ENCODE measurements around the gene PKN2. TPM values are rescaled to one million over a fixed set of nuclear protein-coding genes. Genes with fewer than 3 reads are reported as not detected.
"Not testable (repeated sequence)": the region's sequence is repeated elsewhere in the genome, so short reads cannot be mapped to it uniquely, and the experiment has no call there.

PKN2 gene
- total RNA-seq, 1 donor from 2014 or later: 24.6 TPM

DNA sequence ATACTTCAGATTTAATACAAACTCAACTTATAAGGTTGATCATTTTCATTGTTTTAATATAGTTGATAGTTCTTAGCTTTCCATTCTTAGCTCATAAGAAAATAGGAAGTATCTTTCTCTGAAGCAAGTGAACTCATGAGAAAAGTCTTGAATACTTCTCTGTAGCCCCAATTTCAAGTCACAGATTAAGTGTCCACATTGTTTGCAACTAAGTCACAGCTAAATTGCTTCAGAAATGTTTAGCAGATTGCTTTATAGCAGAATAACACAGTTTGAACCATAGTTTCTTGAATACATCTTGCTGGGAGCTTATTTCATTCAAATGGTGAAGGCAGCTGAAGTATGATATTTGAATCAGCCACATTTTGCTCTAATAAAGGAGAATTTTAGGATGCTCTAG lies 10.6 kb upstream of the PKN2 start:
- intact Hi-C loops (cut with micrococcal nuclease): no loop called here

DNA sequence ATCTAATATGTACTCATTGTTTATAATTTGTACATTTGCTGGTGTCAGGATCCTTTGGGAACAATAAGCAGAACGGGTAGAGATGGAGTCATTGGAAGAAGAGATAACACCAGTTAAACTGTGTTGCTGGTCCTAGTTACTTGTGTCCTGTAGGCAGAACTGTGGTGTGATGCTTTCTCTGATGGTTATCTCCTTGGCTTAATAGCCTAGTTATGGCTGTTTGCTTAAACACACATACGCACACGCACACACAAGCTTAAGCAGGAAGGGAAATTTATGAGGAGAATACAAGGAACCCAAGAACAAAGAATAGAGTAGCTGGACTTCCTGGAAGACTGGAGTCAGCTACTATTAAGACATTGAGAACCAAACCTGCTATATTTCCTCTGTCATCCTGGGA lies 5.7 kb upstream of the PKN2 start:
- intact Hi-C loops (cut with micrococcal nuclease): no loop called here

DNA sequence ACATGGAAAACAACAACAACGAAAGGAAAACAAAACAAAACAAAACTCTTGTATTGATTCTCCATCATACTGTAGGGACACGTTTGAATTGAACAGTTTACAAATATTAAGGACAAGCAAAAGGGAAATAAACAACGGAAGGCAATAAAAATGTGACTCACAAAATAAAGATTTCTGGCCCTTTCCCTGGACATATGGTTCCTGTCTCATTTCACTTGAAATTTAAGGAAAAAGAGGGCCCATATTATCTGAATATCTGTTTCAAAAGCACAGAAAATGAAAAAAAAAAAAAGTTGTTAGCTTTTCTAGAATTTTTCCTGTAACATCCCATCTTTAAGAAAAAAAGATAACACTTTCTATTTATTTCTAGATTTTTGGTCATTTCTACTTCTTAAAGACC lies 3.6 kb upstream of the PKN2 start:
- intact Hi-C loops (cut with micrococcal nuclease): loop anchor here (10.0 kb wide), 1 partner anchor 1976 kb away; the partner anchor contains the start of gene SH3GLB1

DNA sequence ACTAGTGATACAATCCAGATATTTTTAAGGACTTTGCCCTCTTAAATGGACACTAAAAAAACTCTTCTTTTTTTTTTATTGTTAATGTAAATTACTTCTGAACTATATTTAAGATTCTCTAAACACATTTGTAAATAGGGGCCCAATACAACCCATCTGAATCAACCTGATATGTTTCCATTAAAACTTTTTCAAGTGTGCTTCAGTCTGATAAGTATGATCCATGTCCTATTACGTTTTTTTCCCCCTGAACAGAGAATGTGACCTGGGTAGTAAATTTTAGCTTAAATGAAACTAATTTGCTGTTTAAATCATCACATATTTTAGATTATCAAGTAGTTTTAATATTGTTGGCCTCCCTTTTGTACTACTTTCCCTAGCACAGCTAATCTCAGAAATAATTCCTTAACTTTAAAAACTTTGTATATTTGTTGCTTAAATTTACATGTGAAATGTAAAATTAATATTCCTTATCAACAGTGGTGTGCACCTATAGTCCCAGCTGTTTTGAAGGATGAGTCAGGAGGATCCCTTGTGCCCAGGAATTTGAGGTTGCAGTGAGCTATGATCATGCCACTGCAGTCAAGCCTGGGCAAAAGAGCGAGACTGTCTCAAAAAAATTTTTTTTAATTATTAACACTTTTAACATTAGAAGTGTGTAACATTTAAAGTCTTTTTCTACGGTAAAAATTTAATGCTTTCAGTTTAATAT lies 3.0 kb upstream of the PKN2 start:
- intact Hi-C loops (cut with micrococcal nuclease): loop anchor here (10.0 kb wide), 1 partner anchor 1976 kb away; the partner anchor contains the start of gene SH3GLB1

DNA sequence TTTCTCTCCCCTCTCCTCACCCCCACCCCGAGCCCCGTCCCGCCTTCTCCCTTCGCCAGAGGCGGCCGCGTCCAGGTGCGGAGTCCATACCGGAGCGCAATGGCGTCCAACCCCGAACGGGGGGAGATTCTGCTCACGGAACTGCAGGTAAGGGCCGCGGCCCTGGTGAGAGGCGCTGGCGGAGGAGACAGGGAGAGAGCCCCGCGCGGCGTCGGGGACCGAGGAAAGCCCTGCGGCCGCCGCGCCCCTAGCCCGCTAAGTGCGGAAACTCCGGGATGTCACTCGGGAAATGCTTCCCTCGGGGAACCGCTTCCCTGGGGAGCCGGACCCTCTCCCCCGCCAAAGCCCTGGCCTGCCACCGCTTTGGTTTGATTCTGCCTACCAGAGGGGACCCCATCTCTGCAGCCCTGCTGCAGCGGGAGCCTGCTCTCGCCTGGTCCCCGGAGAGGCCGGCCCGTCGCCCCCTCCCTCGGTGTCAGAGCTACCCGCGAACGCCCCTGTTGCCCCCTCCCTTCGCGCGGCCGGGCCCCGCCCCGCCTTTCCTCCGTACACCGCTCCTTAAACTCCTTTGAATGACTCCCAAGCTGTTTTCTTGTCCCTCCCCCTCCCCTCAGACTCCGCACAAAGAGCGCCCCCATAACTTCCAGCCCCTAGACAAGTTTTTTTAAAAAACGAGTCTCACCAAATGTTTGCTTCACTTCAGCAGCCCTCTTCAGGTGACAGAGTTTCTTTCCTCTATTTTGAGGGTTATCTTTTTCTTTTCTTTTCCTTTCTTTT lies 597 bp downstream of the PKN2 start:
- intact Hi-C loops (cut with micrococcal nuclease): loop anchor here (1.0 to 10.0 kb wide), 5 partner anchors 29 to 1980 kb away; partner anchors contain the start of genes GTF2B, SH3GLB1 and ZNF326

DNA sequence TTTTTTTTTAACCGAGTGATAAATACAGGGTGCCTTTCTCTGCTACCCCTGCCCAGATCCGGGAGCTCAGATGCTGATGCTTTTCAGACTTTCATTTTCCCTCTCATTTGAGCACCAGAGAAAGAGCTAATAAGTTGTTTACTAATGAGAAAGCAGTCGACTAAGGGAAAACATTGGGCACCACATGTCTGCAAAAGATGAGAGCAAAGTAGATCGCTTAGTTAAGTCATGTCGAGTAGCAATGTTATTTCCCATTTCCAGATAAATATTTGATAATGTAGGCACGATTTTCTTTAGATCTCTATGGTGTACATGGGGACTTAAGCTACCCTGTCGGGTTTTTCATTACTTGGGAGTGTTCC lies 1.2 kb downstream of the PKN2 start:
- intact Hi-C loops (cut with micrococcal nuclease): loop anchor here (2.0 to 10.0 kb wide), 3 partner anchors 1310 to 1980 kb away; partner anchors contain the start of genes SH3GLB1 and ZNF326

DNA sequence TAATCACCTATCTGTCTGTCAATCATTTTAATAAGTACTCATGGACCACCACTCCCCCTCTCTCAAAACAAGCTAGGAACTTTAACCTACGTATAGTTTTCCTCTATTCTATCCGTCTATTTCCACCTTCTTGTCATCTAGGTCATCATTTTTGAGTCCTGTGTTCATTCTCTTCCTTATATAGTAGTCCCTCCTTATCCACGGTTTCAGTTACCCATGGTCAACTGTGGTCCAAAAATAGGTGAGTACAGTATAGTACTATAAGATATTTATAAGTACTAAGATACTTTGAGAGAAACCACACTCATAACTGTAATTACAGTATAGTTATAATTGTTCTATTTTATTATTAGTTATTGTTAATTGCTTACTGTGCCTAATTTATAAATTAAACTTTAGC lies 7.5 kb downstream of the PKN2 start:
- intact Hi-C loops (cut with micrococcal nuclease): no loop called here

DNA sequence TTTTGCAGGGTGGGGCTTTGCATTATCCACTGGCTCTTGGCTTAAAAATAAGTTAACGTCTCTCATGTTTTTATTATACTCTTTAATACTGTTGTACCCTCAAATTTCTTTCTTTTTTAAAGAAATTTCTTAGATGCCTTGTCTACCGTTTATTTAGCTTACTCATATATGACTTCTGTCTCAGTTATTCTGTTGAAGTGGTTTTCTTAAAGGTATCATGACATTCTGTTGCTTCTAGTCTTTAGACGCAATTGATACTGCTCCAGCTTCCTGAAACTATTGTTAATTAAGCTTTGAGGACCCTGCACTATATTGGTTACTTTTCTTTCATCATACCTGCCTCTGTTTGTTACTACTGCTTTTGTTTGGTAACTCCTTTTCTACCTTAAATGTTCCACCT lies 11.7 kb downstream of the PKN2 start:
- intact Hi-C loops (cut with micrococcal nuclease): no loop called here

DNA sequence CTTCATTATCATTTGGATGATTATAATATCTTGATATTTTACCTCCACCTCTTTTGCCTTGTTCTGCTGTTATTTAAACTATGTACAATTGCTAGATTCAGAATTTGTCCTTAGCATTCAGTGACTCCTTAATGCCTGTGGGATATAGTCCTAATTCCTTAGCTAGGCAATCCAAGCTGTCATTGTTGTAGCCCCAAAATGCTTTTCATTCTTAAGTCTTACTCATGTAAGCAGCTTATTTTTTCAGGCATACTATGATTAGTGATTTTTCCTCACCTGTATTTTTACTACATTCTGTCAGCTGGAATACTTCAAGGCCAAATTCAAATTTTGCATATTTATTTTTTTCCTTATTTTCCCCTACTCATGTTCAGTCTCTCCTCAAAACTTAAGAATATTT lies 13.4 kb downstream of the PKN2 start:
- intact Hi-C loops (cut with micrococcal nuclease): no loop called here

DNA sequence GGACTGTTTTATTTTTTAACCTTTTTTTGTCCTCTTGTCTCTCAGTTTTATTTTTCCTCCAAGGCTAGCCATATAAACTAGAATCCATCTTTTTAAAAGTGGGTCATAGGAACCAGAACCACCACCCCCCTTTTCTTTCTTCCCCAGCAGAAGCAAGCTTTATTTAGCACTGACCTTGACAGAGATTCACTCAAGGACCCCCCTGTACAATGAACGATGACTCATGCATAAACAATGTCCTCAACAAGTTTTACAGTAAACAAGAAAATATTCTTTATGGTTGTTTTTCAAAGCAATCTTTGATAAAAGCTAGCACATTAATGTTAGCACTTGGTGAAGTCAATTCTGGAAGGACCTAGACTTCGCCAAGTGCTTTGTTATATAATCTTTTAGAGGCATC lies 14.1 kb downstream of the PKN2 start:
- intact Hi-C loops (cut with micrococcal nuclease): no loop called here

DNA sequence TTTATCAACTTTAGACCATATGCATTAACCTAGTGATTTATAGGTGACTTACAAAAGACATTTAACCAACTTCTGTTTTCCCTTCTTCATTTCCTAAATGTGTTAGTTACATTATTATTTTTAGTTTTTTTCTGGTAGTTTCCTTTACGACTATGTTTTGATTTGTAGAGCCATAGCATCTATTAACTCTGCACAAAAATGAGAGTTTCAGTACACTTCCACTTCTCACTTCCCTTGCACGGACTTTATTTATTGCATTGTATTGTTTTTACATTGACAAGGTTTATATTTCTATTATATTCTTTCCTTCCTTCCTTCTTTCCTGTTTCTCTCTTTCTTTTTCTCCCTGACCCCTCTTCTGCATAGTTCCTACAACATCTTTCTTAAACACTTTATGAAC lies 14.7 kb downstream of the PKN2 start:
- intact Hi-C loops (cut with micrococcal nuclease): no loop called here

DNA sequence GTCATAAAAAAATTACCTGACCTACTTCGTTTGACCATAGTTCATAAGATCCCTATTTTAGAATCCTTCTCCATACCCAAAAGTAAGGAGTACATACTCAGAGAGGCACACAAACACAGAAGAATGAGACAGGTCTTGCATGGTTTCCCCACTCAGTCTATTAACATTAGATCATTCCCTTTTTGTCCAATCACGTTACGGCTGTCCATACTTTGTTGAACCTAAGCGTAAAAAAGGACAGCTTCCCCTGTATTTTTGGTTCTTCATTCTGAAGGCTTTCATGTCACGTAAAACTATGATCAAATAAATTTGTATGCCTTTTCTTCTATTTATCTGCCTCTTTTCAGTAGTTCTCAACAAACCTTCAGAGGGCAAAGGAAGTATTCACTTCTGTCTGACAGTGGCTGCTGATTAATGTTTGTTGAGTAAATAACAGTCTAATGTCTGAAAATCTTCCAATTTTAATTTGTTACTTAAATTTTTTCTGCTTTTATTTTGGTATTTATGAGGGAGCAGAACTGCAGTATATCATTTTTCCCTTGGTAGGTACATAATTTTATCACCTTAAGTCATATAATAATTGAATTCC lies 16.4 kb downstream of the PKN2 start:
- intact Hi-C loops (cut with micrococcal nuclease): no loop called here

DNA sequence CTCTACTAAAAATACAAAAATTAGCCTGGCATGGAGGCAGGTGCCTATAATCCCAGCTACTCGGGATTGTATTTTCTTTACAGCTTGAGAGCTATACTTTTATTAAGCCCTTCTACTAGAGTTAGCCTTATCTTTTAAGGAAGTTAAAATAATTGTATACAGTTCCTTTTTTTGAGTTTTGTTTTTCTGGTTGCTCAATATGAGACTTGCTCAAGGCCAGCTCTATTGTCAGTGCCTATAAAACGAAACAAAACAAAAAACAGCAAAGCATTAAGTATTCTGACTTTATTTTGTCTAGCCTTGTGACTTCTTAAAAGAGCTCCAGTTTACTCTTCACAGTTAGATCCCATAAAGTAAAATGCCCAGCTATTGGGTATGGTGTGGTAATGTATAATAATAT lies 17.2 kb downstream of the PKN2 start:
- intact Hi-C loops (cut with micrococcal nuclease): no loop called here

DNA sequence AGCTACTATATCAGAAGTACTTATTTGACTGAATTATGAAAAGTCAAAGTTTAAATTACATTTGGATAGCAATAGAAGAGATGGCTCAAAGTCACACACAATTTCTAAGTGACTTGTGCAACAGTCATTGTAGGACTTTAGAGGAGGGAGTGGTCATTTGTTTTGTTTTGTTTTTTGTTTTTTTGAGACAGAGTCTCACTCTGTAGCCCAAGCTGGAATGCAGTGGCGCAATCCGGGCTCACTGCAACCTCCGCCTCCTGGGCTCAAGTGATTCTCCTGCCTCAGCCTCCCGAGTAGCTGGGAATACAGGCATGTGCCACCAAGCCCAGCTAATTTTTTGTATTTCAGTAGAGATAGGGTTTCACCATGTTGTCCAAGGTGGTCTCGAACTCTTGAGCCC lies 17.7 kb downstream of the PKN2 start:
- intact Hi-C loops (cut with micrococcal nuclease): not testable (repeated sequence)

DNA sequence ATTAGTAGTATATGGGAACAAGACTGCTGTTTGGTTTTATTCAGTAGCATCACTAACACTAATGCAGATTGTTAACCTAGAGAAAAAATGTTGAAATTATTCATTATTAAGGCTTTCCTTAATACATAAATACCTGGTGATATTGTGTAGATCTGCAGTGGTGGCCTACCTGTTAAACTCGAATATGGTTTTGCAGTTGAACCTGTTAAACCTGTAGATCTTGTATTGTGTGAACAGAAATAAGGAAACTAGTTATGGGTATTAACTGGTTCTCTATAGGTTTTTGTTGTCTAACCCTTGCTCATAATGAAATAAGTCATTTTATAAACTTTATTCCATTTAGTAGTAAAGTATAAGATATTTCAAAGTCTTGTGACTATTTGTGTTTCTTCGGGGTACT lies 23.9 kb downstream of the PKN2 start:
- intact Hi-C loops (cut with micrococcal nuclease): no loop called here

DNA sequence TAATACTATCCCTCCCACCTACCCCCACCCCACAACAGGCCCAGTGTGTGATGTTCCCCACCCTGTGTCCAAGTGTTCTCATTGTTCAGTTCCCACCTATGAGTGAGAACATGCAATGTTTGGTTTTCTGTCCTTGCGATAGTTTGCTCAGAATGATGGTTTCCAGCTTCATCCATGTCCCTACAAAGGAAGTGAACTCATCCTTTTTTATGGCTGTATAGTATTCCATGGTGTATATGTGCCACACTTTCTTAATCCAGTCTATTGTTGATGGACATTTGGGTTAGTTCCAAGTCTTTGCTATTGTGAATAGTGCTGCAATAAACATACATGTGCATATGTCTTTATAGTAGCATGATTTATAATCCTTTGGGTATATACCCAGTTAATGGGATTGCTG lies 28.8 kb downstream of the PKN2 start:
- intact Hi-C loops (cut with micrococcal nuclease): not testable (repeated sequence)

DNA sequence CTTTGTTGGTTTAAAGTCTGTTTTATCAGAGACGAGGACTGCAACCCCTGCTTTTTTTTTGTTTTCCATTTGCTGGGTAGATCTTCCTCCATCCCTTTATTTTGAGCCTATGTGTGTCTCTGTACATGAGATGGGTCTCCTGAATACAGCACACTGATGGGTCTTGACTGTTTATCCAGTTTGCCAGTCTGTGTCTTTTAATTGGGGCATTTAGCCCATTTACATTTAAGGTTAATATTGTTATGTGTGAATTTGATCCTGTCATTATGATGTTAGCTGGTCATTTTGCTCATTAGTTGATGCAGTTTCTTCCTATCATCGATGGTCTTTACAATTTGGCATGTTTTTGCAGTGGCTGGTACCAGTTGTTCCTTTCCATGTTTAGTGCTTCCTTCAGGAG lies 32.5 kb downstream of the PKN2 start:
- intact Hi-C loops (cut with micrococcal nuclease): not testable (repeated sequence)

DNA sequence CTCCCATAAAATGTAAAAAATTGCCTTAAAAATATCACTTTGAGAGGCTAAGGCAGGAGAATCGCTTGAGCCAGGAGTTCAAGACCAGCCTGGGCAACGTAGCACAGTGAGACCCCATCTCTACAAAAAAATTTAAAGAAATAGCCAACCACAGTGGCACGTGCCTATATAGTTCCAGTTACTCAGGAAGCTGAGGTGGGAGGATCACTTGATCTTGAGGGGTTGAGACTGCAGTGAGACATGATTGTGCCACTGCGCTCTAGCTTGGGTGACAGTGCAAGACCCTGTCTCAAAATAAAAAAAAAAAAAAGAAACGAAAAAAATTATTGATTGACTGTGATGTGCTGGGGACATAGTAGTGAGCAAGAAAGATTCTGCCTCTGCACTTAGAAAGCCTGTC lies 38.4 kb downstream of the PKN2 start:
- intact Hi-C loops (cut with micrococcal nuclease): no loop called here

DNA sequence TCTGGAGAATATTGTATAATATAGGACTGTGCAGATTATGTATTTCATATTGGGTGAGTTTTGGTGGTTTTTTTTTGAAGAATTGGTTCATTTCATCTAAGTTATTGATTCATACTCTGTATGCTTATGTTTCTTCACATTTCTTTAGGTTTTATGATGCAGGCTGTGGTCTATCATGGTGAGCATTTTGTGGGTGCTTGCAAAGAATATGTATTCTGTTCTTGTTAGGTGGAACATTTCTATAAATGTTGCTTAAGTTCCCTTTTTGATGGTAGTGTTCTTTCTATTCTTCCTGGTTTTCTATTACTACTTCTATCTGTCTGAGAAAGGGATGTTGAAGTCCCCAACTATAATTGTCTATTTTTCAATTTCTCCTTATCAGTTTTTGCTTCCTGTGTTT lies 42.6 kb downstream of the PKN2 start:
- intact Hi-C loops (cut with micrococcal nuclease): no loop called here

DNA sequence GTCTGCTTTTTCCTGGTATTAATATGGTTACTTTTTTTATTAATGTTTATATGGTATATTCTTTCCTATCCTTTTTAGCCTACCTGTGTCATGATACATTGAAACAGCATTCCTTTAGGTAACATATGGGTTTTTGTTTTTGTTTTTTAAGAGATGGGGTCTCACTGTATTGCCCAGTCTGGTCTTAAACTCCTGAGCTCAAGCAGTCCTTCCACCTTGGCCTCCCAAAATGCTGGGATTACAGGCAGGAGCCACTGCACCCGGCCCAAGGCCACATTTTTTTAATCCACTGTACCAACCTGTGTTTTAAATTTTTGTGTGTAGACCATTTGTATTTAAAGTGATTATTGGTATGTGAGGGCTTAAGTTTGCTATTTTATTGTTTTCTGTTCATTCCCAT lies 43.1 kb downstream of the PKN2 start:
- intact Hi-C loops (cut with micrococcal nuclease): no loop called here

DNA sequence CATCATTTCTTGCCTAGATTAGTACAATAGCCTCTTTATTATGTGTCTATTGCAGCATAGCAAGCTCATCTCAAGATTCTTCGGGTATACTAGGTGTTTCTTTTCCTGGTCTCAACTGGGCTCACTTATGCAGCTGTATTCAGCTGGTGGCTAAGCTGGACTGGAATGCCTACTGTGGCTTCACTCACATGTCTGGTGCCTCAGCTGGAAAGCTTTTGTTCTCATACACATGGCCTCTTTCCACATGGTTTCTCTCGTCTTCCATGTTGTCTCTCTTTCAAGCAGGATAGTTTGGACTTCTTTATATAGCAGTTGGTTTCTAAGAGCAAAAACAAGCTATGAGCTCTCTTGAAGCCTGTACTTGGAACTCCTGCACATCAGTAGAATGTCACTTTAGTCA lies 45.2 kb downstream of the PKN2 start:
- intact Hi-C loops (cut with micrococcal nuclease): no loop called here

DNA sequence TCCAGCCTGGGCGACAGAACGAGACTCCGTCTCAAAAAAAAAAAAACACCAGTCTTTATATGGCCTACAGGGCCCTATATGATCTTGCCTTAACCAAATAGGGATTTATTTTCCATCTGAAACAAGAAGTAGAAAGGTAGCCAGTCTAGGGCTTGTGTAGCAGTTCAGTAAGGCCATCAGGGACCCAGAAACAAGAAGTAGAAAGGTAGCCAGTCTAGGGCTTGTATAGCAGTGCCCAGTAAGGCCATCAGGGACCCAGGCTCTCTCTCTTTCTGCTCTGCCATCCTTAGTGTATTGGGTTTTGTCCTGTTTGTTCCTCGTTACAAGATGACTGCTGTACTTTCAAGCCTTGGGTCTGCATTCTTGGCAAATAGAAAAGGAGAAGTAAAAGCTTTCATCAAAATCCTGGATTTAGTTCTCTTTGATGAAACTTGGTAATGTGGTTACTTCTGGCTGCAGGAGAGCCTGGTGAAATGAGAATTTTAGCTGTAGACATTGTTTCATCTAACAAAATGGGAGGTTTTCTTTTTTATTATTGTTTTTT lies 46.1 kb downstream of the PKN2 start:
- intact Hi-C loops (cut with micrococcal nuclease): no loop called here

Measured in T-helper 2 cell treated with Interferon-gamma antibody and Interleukin-4, amounts not matched to agents 100 ng/mL and 5 ng/mL, for 36 hours (primary cell).